Nephron progenitor cell (in vitro differentiated cells): Measurements from ENCODE around the gene CSNK2B.
A peak's percentile ranks its signal among the peaks of the same experiment; 100 is the strongest.

Experiments
- DNase-seq: peaks from one replicate; pipeline ENCODE4 v3.0.0; 2021
- H3K27ac Mint-ChIP-seq: 2 replicates; pipeline ENCODE4 v1.8.0; 2021; ENCODE audit warnings: mild to moderate bottlenecking, moderate library complexity, mixed read lengths
- H3K27me3 Mint-ChIP-seq: 2 replicates; pipeline ENCODE4 v1.8.0; 2021; ENCODE audit warnings: mild to moderate bottlenecking, low read depth, mixed read lengths; ENCODE audit not compliant: poor library complexity
- H3K36me3 Mint-ChIP-seq: 2 replicates; pipeline ENCODE4 v1.8.0; 2021; ENCODE audit warnings: low read depth, mixed read lengths
- H3K4me1 Mint-ChIP-seq: 2 replicates; pipeline ENCODE4 v1.8.0; 2021; ENCODE audit warnings: mixed read lengths
- H3K4me3 Mint-ChIP-seq: 2 replicates; pipeline ENCODE4 v1.8.0; 2021; ENCODE audit warnings: mild to moderate bottlenecking, moderate library complexity, mixed read lengths
- H3K9me3 Mint-ChIP-seq: 2 replicates; pipeline ENCODE4 v1.8.0; 2021; ENCODE audit warnings: mild to moderate bottlenecking, moderate library complexity, mixed read lengths
- TF ChIP-seq, protein P1 (sequence below): fragments of 200-600 bp; sonication (generic); IDR thresholded peaks from 2 replicates; pipeline ENCODE4 v1.5.0; 2021; ENCODE audit warnings: antibody characterized with exemption

Gene CSNK2B

DNA sequence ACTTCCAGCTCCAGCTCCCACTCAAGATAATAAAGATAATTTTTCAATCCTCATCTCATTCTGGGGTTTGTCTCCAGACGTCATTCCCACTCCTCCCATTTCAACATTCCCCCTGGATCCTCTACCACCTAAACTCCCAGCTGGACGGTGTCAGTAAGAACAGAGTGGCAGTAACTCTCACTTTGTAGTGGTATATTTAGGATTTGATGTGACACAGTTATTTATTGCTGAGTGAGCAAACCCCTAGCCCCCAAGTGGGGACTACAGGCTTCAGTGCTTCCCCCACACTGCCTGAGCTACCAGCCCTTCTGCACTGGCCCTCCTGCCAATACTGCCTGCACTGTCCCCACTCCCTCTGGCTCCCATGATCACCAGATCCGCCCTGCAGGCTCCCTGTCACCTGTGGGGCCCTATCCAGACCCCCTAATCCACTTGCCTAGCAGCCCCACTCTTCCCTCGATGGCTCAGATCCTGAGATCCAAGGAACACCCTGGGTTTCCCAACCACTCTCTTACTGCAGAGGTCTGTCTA is 7.7 kb upstream of the CSNK2B start:
- no peak for DNase-seq
- Mint-ChIP-seq H3K9me3 (no peaks in the 10 kb centered on the region), H3K4me1 (peaks cover 77% of the 10 kb centered on the region), H3K36me3 (peaks cover 34% of the 10 kb centered on the region), H3K4me3 (peak overlapping the region; percentile 86), H3K27ac (peak overlapping the region; percentile 68), H3K27me3 (no peaks in the 10 kb centered on the region)
- TF ChIP-seq, protein P1, sequence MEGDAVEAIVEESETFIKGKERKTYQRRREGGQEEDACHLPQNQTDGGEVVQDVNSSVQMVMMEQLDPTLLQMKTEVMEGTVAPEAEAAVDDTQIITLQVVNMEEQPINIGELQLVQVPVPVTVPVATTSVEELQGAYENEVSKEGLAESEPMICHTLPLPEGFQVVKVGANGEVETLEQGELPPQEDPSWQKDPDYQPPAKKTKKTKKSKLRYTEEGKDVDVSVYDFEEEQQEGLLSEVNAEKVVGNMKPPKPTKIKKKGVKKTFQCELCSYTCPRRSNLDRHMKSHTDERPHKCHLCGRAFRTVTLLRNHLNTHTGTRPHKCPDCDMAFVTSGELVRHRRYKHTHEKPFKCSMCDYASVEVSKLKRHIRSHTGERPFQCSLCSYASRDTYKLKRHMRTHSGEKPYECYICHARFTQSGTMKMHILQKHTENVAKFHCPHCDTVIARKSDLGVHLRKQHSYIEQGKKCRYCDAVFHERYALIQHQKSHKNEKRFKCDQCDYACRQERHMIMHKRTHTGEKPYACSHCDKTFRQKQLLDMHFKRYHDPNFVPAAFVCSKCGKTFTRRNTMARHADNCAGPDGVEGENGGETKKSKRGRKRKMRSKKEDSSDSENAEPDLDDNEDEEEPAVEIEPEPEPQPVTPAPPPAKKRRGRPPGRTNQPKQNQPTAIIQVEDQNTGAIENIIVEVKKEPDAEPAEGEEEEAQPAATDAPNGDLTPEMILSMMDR: no peak

DNA sequence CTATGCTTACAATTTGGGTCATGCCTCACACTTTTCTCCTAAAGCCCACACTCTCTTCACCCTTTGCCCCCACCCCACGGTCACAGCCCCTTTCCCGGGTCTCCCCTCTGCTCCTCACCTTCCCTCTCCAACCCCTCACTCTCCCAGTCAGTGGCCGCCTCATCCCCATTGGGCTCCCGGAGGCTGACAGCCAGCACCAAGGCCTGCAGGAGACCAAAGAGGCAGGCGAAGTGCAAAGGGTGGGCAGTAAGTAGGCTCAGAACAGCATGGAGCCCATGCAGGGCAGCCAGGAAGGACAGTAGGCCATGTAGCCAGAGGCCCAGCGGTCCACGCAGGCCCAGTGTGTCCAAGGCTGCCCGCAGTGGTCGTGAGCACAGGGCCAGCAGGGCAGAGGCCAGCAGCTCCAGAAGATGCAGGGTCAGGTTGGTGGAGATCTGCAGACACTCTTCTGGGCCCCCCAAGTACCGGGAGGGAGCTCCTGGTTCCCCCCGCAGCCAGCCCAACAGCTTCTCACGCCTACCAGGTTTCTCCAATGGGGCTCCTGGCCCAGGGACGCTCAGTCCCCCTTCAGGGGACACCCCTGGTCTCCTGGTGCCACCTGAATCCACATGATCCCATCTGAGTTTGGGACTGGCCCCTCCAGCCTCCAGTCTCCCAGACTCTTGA is 6.8 kb upstream of the CSNK2B start:
- no peaks in the 10 kb centered on the region for H3K9me3 Mint-ChIP-seq
- H3K4me3 Mint-ChIP-seq: peak overlapping the region; percentile 86
- no peak for DNase-seq
- peaks cover 39% of the 10 kb centered on the region for H3K36me3 Mint-ChIP-seq
- peak overlapping the region; percentile 90 for H3K27ac Mint-ChIP-seq
- TF ChIP-seq, protein P1: no peak
- H3K27me3 Mint-ChIP-seq: no peaks in the 10 kb centered on the region
- H3K4me1 Mint-ChIP-seq: peaks cover 82% of the 10 kb centered on the region

DNA sequence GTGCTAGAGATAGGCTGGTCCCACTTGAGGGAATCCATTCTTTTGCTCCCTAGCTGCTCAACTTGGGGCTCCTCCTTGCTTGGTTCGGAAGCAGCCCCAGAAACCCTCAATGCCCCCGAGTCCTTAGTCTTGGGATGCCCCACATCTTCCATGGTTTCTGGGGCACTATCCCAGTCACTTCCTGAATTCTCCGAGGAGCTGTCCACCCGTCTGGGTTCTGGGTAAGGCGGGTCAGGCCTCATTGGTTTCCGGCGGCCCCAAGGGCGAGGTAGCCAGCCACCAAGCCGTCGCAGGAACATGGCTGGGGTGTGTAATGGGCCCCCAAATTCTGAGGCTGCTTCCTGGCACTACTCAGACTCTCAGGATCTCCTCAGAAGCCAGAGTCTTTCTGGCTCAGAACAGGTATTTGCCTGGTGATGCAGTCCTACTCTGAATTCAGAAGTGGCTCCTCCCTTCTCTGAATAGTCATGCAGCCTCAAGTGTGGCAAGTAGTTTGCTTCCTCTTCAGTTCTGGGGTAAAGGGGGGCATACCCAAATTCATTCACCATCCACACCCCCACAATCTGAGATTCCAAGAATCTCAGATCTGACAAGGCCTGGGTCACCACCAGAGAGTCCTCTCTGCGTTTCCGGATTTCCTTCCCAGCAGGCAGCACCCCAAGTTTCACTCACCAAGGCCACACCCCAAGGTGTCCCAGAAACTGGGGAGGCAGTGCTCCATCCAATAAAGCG is 6.1 kb upstream of the CSNK2B start:
- no peak for DNase-seq
- Mint-ChIP-seq H3K36me3 (peaks cover 41% of the 10 kb centered on the region), H3K27me3 (peaks cover 2% of the 10 kb centered on the region), H3K27ac (peak overlapping the region; percentile 90), H3K4me3 (peak overlapping the region; percentile 86), H3K4me1 (peaks cover 89% of the 10 kb centered on the region), H3K9me3 (no peaks in the 10 kb centered on the region)
- TF ChIP-seq, protein P1: no peak

DNA sequence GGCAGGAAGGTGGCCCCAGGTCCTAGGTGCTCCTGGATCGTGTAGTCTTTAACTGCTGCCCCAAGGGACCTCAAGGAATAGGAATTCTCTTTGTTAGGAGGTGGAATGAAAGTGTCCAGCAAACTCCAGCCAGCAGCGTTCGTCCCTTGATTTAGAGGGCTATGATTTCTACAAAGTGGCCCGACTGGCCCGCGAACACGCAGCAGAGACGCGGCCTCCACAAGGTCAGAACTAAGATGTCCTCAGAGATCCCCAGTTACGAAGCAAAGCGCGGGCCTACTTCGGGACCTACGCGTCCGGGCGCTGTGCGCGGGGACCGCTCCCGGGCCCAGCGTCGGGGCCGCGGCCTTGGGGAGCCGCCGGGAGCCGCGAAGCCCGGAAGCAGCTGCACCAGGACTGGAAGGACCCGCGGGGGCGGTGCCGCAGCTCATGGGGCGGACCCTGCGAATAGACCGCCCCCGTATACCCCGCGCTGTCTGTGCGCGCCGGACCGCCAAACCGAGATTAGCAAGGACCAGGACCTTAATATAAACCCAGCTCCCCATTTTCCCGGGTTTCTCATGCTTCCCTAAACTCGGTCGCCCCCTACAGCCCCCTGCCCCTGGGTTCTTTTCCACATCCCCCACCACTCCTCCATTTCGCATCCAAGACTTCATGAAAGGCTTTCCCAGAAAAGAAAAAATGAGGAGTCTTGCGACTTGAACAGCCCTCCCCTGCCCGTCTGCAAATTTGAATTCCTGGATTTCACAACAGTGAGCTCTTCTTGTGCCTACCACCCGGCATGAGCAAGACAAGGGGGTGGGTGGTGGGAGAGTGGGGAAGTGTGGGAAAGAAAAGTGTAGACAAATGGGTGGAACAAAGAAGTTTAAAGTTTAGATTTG is 5.3 kb upstream of the CSNK2B start, which contains the start of gene C6orf47:
TSS of gene C6orf47 (minus strand) at position 398 of the 881 bp plus-strand sequence. CDS start 831 bp downstream, outside the sequence.
- Mint-ChIP-seq H3K36me3 (peaks cover 38% of the 10 kb centered on the region), H3K4me1 (peaks cover 87% of the 10 kb centered on the region), H3K9me3 (no peaks in the 10 kb centered on the region), H3K27me3 (peaks cover 4% of the 10 kb centered on the region), H3K4me3 (peak within 1 kb of the TSS; percentile 86), H3K27ac (peak within 1 kb of the TSS; percentile 90)
- peak; percentile 87 for DNase-seq
- TF ChIP-seq, protein P1: no peak

DNA sequence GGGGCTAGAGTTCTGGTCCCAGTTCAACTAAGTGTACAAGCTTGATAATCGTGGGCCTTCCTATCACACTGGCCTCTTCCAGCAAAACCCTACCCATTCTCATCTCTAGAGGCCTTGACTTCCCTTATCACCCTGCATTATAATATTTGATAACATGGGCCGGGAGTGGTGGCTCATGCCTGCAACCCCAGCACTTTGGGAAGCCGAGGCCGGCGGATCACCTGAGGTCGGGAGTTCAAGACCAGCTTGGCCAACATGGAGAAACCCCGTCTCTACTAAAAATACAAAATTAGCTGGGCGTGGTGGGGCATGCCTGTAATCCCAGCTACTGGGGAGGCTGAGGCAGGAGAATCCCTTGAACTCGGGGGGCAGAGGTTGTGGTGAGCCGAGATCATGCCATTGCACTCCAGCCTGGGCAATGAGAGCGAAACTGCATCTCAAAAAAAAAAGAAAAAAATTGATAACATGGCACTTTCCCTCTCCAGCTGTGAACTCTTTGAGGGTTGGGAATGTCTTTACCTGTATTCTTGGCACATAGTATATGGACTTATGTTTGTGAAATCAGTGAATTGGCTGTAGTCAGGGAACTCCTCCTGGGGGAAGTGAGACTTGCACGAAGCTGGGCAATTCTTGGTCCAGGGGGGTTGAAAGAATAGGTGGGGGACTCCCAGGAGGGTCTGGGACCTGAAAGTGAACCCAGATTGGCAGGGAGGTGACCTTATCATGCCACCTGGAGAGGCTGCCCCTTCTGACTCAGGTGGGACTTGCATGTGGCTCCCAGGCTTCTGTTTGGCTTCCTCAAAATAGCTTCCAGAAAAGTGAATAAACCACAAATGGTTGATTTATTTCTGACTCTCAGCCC is 4.4 kb upstream of the CSNK2B start:
- Mint-ChIP-seq H3K36me3 (peaks cover 36% of the 10 kb centered on the region), H3K27me3 (peaks cover 6% of the 10 kb centered on the region), H3K4me1 (peaks cover 86% of the 10 kb centered on the region), H3K27ac (peak overlapping the region; percentile 86), H3K9me3 (no peaks in the 10 kb centered on the region), H3K4me3 (peak overlapping the region; percentile 86)
- no peak for DNase-seq
- TF ChIP-seq, protein P1: no peak
